GM19467 (cell line): ENCODE results near the gene KXD1.

Source experiments
- ATAC-seq: cut with Tn5 transposase; IDR thresholded peaks from one replicate; pipeline ENCODE4 v1.9.1; 2021; ENCODE audit warnings: mild to moderate bottlenecking, moderate library complexity; ENCODE audit not compliant: unreplicated experiment

The KXD1 gene

GRCh38 chr19:18612051-18612771 is 54.5 kb downstream of the KXD1 start:
- no peak for ATAC-seq

GRCh38 chr19:18612772-18613588 is 55.3 kb downstream of the KXD1 start, which contains the start of gene TMEM59L:
Gene TMEM59L (plus strand): TSS chr19:18612870. CDS start chr19:18612959, 89 bp downstream.
- ATAC-seq: no peak

GRCh38 chr19:18613589-18614234 is 56.0 kb downstream of the KXD1 start:
- ATAC-seq: no peak

GRCh38 chr19:18616023-18616422 is 58.4 kb downstream of the KXD1 start:
- ATAC-seq: no peak

GRCh38 chr19:18617562-18617961 is 59.9 kb downstream of the KXD1 start:
- ATAC-seq: no peak

- no peak for ATAC-seq
These were observed 60.6 kb downstream of the KXD1 start for GRCh38 chr19:18618236-18618635.
